Measurements from ENCODE around the gene SUPV3L1. TPM values are rescaled to one million over a fixed set of nuclear protein-coding genes. Genes with fewer than 3 reads are reported as not detected.
A peak's percentile ranks its signal among the peaks of the same experiment; 100 is the strongest.
"Not testable (repeated sequence)": the region's sequence is repeated elsewhere in the genome, so short reads cannot be mapped to it uniquely, and the experiment has no call there.

SUPV3L1 gene
- polyA plus RNA-seq, 3 donors from 2014 or later, result 15.0 to 30.4 (median 18.0) TPM

- no peak for DNase-seq
- H3K27me3 Mint-ChIP-seq (ENCODE audit: low read depth in 3 of 3), result peaks cover 0 to 1% (median 0%) of the 10 kb centered on the region in 3 donors
- H3K4me3 Mint-ChIP-seq, result no peak overlapping the region
- H3K9me3 Mint-ChIP-seq, result no peaks in the 10 kb centered on the region
- H3K4me1 Mint-ChIP-seq, result no peaks in the 10 kb centered on the region
- H3K36me3 Mint-ChIP-seq, result peaks cover 11 to 33% (median 11%) of the 10 kb centered on the region in 3 donors
- H3K27ac Mint-ChIP-seq, result peak overlapping the region in 2 of 6 donors; percentile 26 to 64
Measured at GRCh38 chr10:69172241-69172982, 7.6 kb upstream of the SUPV3L1 start.

GRCh38 chr10:69175326-69175725, 4.7 kb upstream of the SUPV3L1 start:
- Mint-ChIP-seq H3K4me1 (peaks cover 11 to 15% of the 10 kb centered on the region in 2 donors), H3K36me3 (peaks cover 5 to 19% (median 6%) of the 10 kb centered on the region in 3 donors), H3K27ac (peak overlapping the region in 1 of 6 donors; percentile 49)

GRCh38 chr10:69176823-69177222, 3.2 kb upstream of the SUPV3L1 start:
- no peak overlapping the region for H3K4me3 Mint-ChIP-seq

More at GRCh38 chr10:69175326-69175725, 4.7 kb upstream of the SUPV3L1 start:
- H3K4me3 Mint-ChIP-seq, DNase-seq, H3K9me3 Mint-ChIP-seq: not testable (repeated sequence)
- H3K27me3 Mint-ChIP-seq (ENCODE audit: low read depth in 3 of 3), result peaks cover 12 to 15% (median 12%) of the 10 kb centered on the region in 3 donors

GRCh38 chr10:69179089-69179742, 818 bp upstream of the SUPV3L1 start:
- H3K4me3 Mint-ChIP-seq, result peak overlapping the region; percentile 94 to 98 (median 95)
- H3K27me3 Mint-ChIP-seq (ENCODE audit: low read depth in 3 of 3), result peaks cover 14 to 22% (median 18%) of the 10 kb centered on the region in 3 donors
- H3K27ac Mint-ChIP-seq, result peak overlapping the region; percentile 99 to 100 (median 100)
- no peaks in the 10 kb centered on the region for H3K9me3 Mint-ChIP-seq
- H3K36me3 Mint-ChIP-seq, result peaks cover 0 to 9% (median 3%) of the 10 kb centered on the region in 3 donors
- peaks cover 41 to 54% of the 10 kb centered on the region in 2 donors for H3K4me1 Mint-ChIP-seq
- peak; percentile 84 to 90 (median 86) for DNase-seq

More at GRCh38 chr10:69176823-69177222, 3.2 kb upstream of the SUPV3L1 start:
- H3K27me3 Mint-ChIP-seq (ENCODE audit: low read depth in 3 of 3), result peaks cover 14 to 21% (median 18%) of the 10 kb centered on the region in 3 donors
- peaks cover 0 to 7% (median 0%) of the 10 kb centered on the region in 3 donors for H3K36me3 Mint-ChIP-seq
- no peaks in the 10 kb centered on the region for H3K9me3 Mint-ChIP-seq
- peaks cover 25 to 30% of the 10 kb centered on the region in 2 donors for H3K4me1 Mint-ChIP-seq
- no peak for DNase-seq
- H3K27ac Mint-ChIP-seq, result peak overlapping the region in 4 of 6 donors; percentile 15 to 99 (median 44)

- Mint-ChIP-seq H3K27me3 (ENCODE audit: low read depth in 3 of 3) (peaks cover 14 to 22% (median 18%) of the 10 kb centered on the region in 3 donors), H3K4me1 (peaks cover 54 to 68% of the 10 kb centered on the region in 2 donors), H3K9me3 (no peaks in the 10 kb centered on the region), H3K27ac (peak overlapping the region; percentile 99 to 100 (median 100)), H3K4me3 (peak overlapping the region; percentile 94 to 98 (median 95)), H3K36me3 (peaks cover 3 to 9% (median 4%) of the 10 kb centered on the region in 3 donors)
- DNase-seq, result peak; percentile 7 to 28 (median 18)
Measured at GRCh38 chr10:69180525-69181204, 631 bp downstream of the SUPV3L1 start.

- no peak for DNase-seq
- H3K9me3 Mint-ChIP-seq, result no peaks in the 10 kb centered on the region
- peaks cover 14 to 22% (median 18%) of the 10 kb centered on the region in 3 donors for H3K27me3 Mint-ChIP-seq (ENCODE audit: low read depth in 3 of 3)
- peaks cover 54 to 73% of the 10 kb centered on the region in 2 donors for H3K4me1 Mint-ChIP-seq
- peak overlapping the region; percentile 94 to 98 (median 95) for H3K4me3 Mint-ChIP-seq
- H3K36me3 Mint-ChIP-seq, result peaks cover 5 to 9% (median 6%) of the 10 kb centered on the region in 3 donors
- H3K27ac Mint-ChIP-seq, result peak overlapping the region; percentile 99 to 100 (median 100)
Measured at GRCh38 chr10:69181433-69181832, 1.4 kb downstream of the SUPV3L1 start.

- Mint-ChIP-seq H3K4me1 (peaks cover 54 to 73% of the 10 kb centered on the region in 2 donors), H3K9me3 (no peaks in the 10 kb centered on the region), H3K27ac (peak overlapping the region in 4 of 6 donors; percentile 18 to 99 (median 52)), H3K36me3 (peaks cover 8 to 11% (median 9%) of the 10 kb centered on the region in 3 donors), H3K27me3 (ENCODE audit: low read depth in 3 of 3) (peaks cover 14 to 22% (median 18%) of the 10 kb centered on the region in 3 donors), H3K4me3 (peak overlapping the region in 1 of 5 donors; percentile 12)
- no peak for DNase-seq
Measured at GRCh38 chr10:69182005-69182404, 2.0 kb downstream of the SUPV3L1 start.

GRCh38 chr10:69186524-69186923, 6.5 kb downstream of the SUPV3L1 start:
- Mint-ChIP-seq H3K4me3 (no peak overlapping the region), H3K27ac (peak overlapping the region in 1 of 6 donors; percentile 77)

GRCh38 chr10:69201045-69201444, 21.0 kb downstream of the SUPV3L1 start:
- Mint-ChIP-seq H3K4me3 (no peak overlapping the region), H3K9me3 (no peaks in the 10 kb centered on the region), H3K27ac (peak overlapping the region in 5 of 6 donors; percentile 4 to 82 (median 70)), H3K27me3 (ENCODE audit: low read depth in 3 of 3) (no peaks in the 10 kb centered on the region), H3K36me3 (peaks cover 20 to 30% (median 22%) of the 10 kb centered on the region in 3 donors), H3K4me1 (peaks cover 42 to 44% of the 10 kb centered on the region in 2 donors)
- DNase-seq, result no peak

More at GRCh38 chr10:69186524-69186923, 6.5 kb downstream of the SUPV3L1 start:
- Mint-ChIP-seq H3K36me3 (peaks cover 15 to 27% (median 19%) of the 10 kb centered on the region in 3 donors), H3K27me3 (ENCODE audit: low read depth in 3 of 3) (peaks cover 0 to 1% (median 0%) of the 10 kb centered on the region in 3 donors), H3K9me3 (no peaks in the 10 kb centered on the region), H3K4me1 (peaks cover 30 to 46% of the 10 kb centered on the region in 2 donors)
- DNase-seq, result no peak

GRCh38 chr10:69202332-69202731, 22.3 kb downstream of the SUPV3L1 start:
- peaks cover 19 to 29% (median 25%) of the 10 kb centered on the region in 3 donors for H3K36me3 Mint-ChIP-seq
- H3K27ac Mint-ChIP-seq, result peak overlapping the region; percentile 67 to 91 (median 74)
- peak overlapping the region in 3 of 5 donors; percentile 27 to 55 (median 33) for H3K4me3 Mint-ChIP-seq
- no peaks in the 10 kb centered on the region for H3K9me3 Mint-ChIP-seq
- DNase-seq, result peak in 2 of 3 donors; percentile 10 to 36
- H3K27me3 Mint-ChIP-seq (ENCODE audit: low read depth in 3 of 3), result peaks cover 0 to 2% (median 0%) of the 10 kb centered on the region in 3 donors
- peaks cover 53 to 57% of the 10 kb centered on the region in 2 donors for H3K4me1 Mint-ChIP-seq

GRCh38 chr10:69208761-69209160, 28.7 kb downstream of the SUPV3L1 start:
- peaks cover 0 to 2% (median 0%) of the 10 kb centered on the region in 3 donors for H3K27me3 Mint-ChIP-seq (ENCODE audit: low read depth in 3 of 3)
- H3K4me3 Mint-ChIP-seq, result no peak overlapping the region
- H3K4me1 Mint-ChIP-seq, result peaks cover 52 to 59% of the 10 kb centered on the region in 2 donors
- peak overlapping the region in 4 of 6 donors; percentile 65 to 93 (median 78) for H3K27ac Mint-ChIP-seq
- H3K9me3 Mint-ChIP-seq, result no peaks in the 10 kb centered on the region
- H3K36me3 Mint-ChIP-seq, result peaks cover 19 to 37% (median 32%) of the 10 kb centered on the region in 3 donors
- DNase-seq, result no peak

GRCh38 chr10:69209787-69210484, 29.9 kb downstream of the SUPV3L1 start:
- Mint-ChIP-seq H3K36me3 (peaks cover 19 to 37% (median 32%) of the 10 kb centered on the region in 3 donors), H3K4me3 (no peak overlapping the region), H3K4me1 (peaks cover 52 to 62% of the 10 kb centered on the region in 2 donors), H3K9me3 (no peaks in the 10 kb centered on the region), H3K27ac (peak overlapping the region in 5 of 6 donors; percentile 43 to 56 (median 48)), H3K27me3 (ENCODE audit: low read depth in 3 of 3) (peaks cover 0 to 2% (median 0%) of the 10 kb centered on the region in 3 donors)
- no peak for DNase-seq
